Endothelial cell of umbilical vein (primary cell): ENCODE data around the gene CMTM7. TPM values are rescaled to one million over a fixed set of nuclear protein-coding genes. Genes with fewer than 3 reads are reported as not detected.

Experiments used
- BruUV-seq: library from RNA; stranded (reverse); fragments of 400-500 nt; replicated peaks from 2 replicates; lab custom pipeline; 2021; lab: Mats Ljungman, UMichigan
- CTCF ChIA-PET: fragments of 300-600, 350-600 bp; sonication (Branson Sonifier 250); formaldehyde crosslinking; loops from one replicate; lab custom pipeline; 2021; ENCODE audit warnings: antibody characterized with exemption, inconsistent platforms; lab: Charles Lee
- POLR2A ChIA-PET: fragments of 300-600, 350-600 bp; sonication (Branson Sonifier 250); formaldehyde crosslinking; loops from one replicate; lab custom pipeline; 2021; ENCODE audit warnings: antibody characterized with exemption, inconsistent platforms; lab: Charles Lee
- DNase-seq: peaks from one replicate; pipeline ENCODE4 v3.0.0-alpha.2; 2011; ENCODE audit warnings: low read depth, low spot score
- FAIRE-seq: peaks from 2 replicates; lab custom pipeline; 2011; peaks lifted over from hg19 to GRCh38; lab: Jason Lieb, UNC
- H2AFZ ChIP-seq: 2 replicates; pipeline ENCODE4 v1.6.0; 2012; ENCODE audit warnings: low read depth, low read length, control low read depth, inconsistent platforms
- H3K27ac ChIP-seq: 2 replicates; pipeline ENCODE4 v1.5.1; 2011; ENCODE audit warnings: low read depth, mild to moderate bottlenecking, control low read depth, low read length, moderate library complexity; ENCODE audit not compliant: insufficient read depth
- H3K27me3 ChIP-seq, 2 experiments: 2 replicates each; pipeline versions ENCODE4 v1.6.0 to v1.6.1; 2011; ENCODE audit warnings: low read length in 2 of 2, mixed read lengths in 1 of 2; ENCODE audit not compliant: control insufficient read depth in 2 of 2, insufficient read depth in 2 of 2
- H3K36me3 ChIP-seq, 2 experiments: 2 replicates in 1 of 2; 3 replicates in 1 of 2; pipeline ENCODE4 v1.5.1; 2011; ENCODE audit warnings: low read length in 2 of 2, mild to moderate bottlenecking in 1 of 2, moderate library complexity in 1 of 2; ENCODE audit not compliant: control insufficient read depth in 2 of 2, insufficient read depth in 2 of 2; ENCODE audit errors: extremely low read depth in 1 of 2
- H3K4me1 ChIP-seq: 3 replicates; pipeline ENCODE4 v1.5.1; 2011; ENCODE audit warnings: mild to moderate bottlenecking, low read length; ENCODE audit not compliant: control insufficient read depth, insufficient read depth; ENCODE audit errors: extremely low read depth
- H3K4me2 ChIP-seq: 2 replicates; pipeline ENCODE4 v1.6.1; 2011; ENCODE audit warnings: low read length, control low read depth, mixed read lengths; ENCODE audit not compliant: insufficient read depth
- H3K4me3 ChIP-seq, 3 experiments: fragments of 200-600 bp in 1 of 3; sonication (generic), shearing (Covaris generic) in 1 of 3; replicated peaks in 1 of 3; 2 replicates each; pipeline ENCODE4 v1.5.1; 2011 to 2016; ENCODE audit warnings: control low read depth in 3 of 3, low read length in 3 of 3, mild to moderate bottlenecking in 2 of 3, inconsistent platforms in 1 of 3, low read depth in 1 of 3, moderate library complexity in 1 of 3; ENCODE audit not compliant: insufficient read depth in 1 of 3
- H3K79me2 ChIP-seq: 2 replicates; pipeline ENCODE4 v1.6.0; 2012; ENCODE audit warnings: low read length, inconsistent platforms; ENCODE audit not compliant: control insufficient read depth, insufficient read depth
- H3K9ac ChIP-seq: replicated peaks from 2 replicates; pipeline ENCODE3; 2011; ENCODE audit warnings: low read length, control low read depth; ENCODE audit not compliant: insufficient read depth; ENCODE audit errors: extremely low read depth
- H3K9me1 ChIP-seq: replicated peaks from 3 replicates; pipeline ENCODE4 v1.6.0; 2011; ENCODE audit warnings: mild to moderate bottlenecking, low read length; ENCODE audit not compliant: control insufficient read depth, insufficient read depth; ENCODE audit errors: extremely low read depth
- H3K9me3 ChIP-seq: replicated peaks from 2 replicates; pipeline ENCODE4 v1.5.1; 2012; ENCODE audit warnings: low read length, inconsistent platforms; ENCODE audit not compliant: control insufficient read depth, insufficient read depth
- H4K20me1 ChIP-seq: replicated peaks from 2 replicates; pipeline ENCODE3; 2011; ENCODE audit warnings: mild to moderate bottlenecking, low read length; ENCODE audit not compliant: control insufficient read depth, insufficient read depth; ENCODE audit errors: extremely low read depth
- CTCF ChIP-seq, 2 donors: IDR thresholded peaks; 1 replicate in 1 of 2; 2 replicates in 1 of 2; pipeline ENCODE4 v1.5.1; 2011; ENCODE audit warnings: low read length in 2 of 2, mild to moderate bottlenecking in 2 of 2, moderate library complexity in 2 of 2, control low read depth in 1 of 2, inconsistent platforms in 1 of 2, low read depth in 1 of 2; ENCODE audit not compliant: insufficient read depth in 1 of 2; ENCODE audit errors: extremely low read depth in 1 of 2
- EZH2 ChIP-seq: IDR thresholded peaks from 2 replicates; pipeline ENCODE4 v1.6.1; 2012; ENCODE audit warnings: borderline replicate concordance, low read depth, mild to moderate bottlenecking, moderate library complexity, low read length, inconsistent platforms; ENCODE audit not compliant: severe bottlenecking
- FOS ChIP-seq: IDR thresholded peaks from 2 replicates; pipeline ENCODE4 v1.6.1; 2011; ENCODE audit warnings: mild to moderate bottlenecking, low read length, moderate library complexity, borderline replicate concordance; ENCODE audit not compliant: insufficient read depth
- GATA2 ChIP-seq: IDR thresholded peaks from 2 replicates; pipeline ENCODE4 v1.7.0; 2011; ENCODE audit warnings: low read depth, mild to moderate bottlenecking, moderate library complexity, mixed read lengths, low read length; ENCODE audit not compliant: insufficient read length, insufficient read depth
- JUN ChIP-seq: IDR thresholded peaks from 2 replicates; pipeline ENCODE4 v1.6.1; 2011; ENCODE audit warnings: borderline replicate concordance, low read depth; ENCODE audit not compliant: insufficient read length, insufficient read depth
- MYC ChIP-seq: IDR thresholded peaks from one replicate; pipeline ENCODE4 v1.6.1; 2011; ENCODE audit warnings: mild to moderate bottlenecking, low read depth, low read length
- POLR2A ChIP-seq: IDR thresholded peaks from 2 replicates; pipeline ENCODE4 v1.6.1; 2012; ENCODE audit warnings: low read depth, mild to moderate bottlenecking, control low read depth, low read length
- POLR2AphosphoS5 ChIP-seq: IDR thresholded peaks from 2 replicates; pipeline ENCODE4 v1.6.1; 2012; ENCODE audit warnings: low read depth, mild to moderate bottlenecking, control low read depth, low read length, moderate library complexity; ENCODE audit not compliant: insufficient read depth
- dilution Hi-C: fragments of 300-500 bp; cut with MboI; formaldehyde crosslinking; loops from one replicate; pipeline ENCODE4 v1.15.0; 2019; ENCODE audit warnings: low sequenced_read_pairs; ENCODE audit not compliant: extremely low pct_ligation_motif_present
- intact Hi-C: fragments of 100-400 bp; cut with micrococcal nuclease; formaldehyde crosslinking; loops from one replicate; pipeline ENCODE4 v1.10.0; 2022
- polyA plus RNA-seq, 4 experiments: library from polyadenylated mRNA; depleted of rRNA in 3 of 4; stranded (reverse) in 3 of 4; unstranded in 1 of 4; fragments of >200 nt; gene quantifications; 2 replicates each; pipeline versions ENCODE4 v1.2.1 to v1.2.3, GENCODE V29; 2011 to 2012; ENCODE audit warnings: missing spikeins in 1 of 4
- total RNA-seq: library from RNA; stranded (reverse); gene quantifications from 2 replicates; pipeline ENCODE4 v1.2.3, GENCODE V29; 2021
- TF ChIP-seq, protein P1 (sequence below): IDR thresholded peaks from 2 replicates; pipeline ENCODE4 v1.6.1; 2011; ENCODE audit not compliant: insufficient read depth, insufficient read length

The CMTM7 gene
- total and polyA plus RNA-seq, 2 donors (not counting 3 experiments of a cell fraction or from before 2014, with no cell fraction given) = 44.7 to 88.5 TPM

GRCh38 chr3:32443478-32443877 is 51.8 kb downstream of the CMTM7 start:
- Histone ChIP-seq H3K4me2 (peak overlapping the region; percentile 10), H3K9me3 (no peaks in the 10 kb centered on the region), H3K36me3 (peaks cover 0 to 4% of the 10 kb centered on the region in 2 experiments), H2AFZ (no peak overlapping the region), H3K4me1 (peaks cover 22% of the 10 kb centered on the region), H3K9ac (no peak overlapping the region), H3K27me3 (no peaks in the 10 kb centered on the region), H3K79me2 (peaks cover 38% of the 10 kb centered on the region), H3K9me1 (no peaks in the 10 kb centered on the region), H3K4me3 (no peak overlapping the region), H4K20me1 (no peaks in the 10 kb centered on the region), H3K27ac (peak overlapping the region; percentile 60)
- DNase-seq = peak; percentile 96
- ChIA-PET CTCF (interaction anchor here (0.8 to 1.1 kb wide), 3 partner anchors 13 to 25 kb away, joined by 3 to 7 read pairs (median 3); no protein-coding TSS in a partner anchor), POLR2A (no interaction called here)
- dilution Hi-C loops (no loop called here), intact Hi-C loops (loop anchor here (1.0 kb wide), 3 partner anchors 21 to 42 kb away; no protein-coding TSS in a partner anchor)
- peak; percentile 87 for FAIRE-seq
- TF ChIP-seq JUN (peak; percentile 75), MYC (no peak), GATA2 (peak; percentile 51), POLR2A (no peak), CTCF (IDR thresholded peaks at IDR 0.05; ENCODE audit: extremely low read depth in 1 of 2, insufficient read depth in 1 of 2, low read depth in 1 of 2, low read length in 2 of 2) (no peak), POLR2AphosphoS5 (peak; percentile 36), EZH2 (no peak), FOS (peak; percentile 65)
- TF ChIP-seq, protein P1, sequence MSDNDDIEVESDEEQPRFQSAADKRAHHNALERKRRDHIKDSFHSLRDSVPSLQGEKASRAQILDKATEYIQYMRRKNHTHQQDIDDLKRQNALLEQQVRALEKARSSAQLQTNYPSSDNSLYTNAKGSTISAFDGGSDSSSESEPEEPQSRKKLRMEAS = no peak
- BruUV-seq = no TSS peak
